Stimulated activated CD8-positive, alpha-beta memory T cell treated with anti-CD3 and anti-CD28 coated beads, Interleukin-15, amount 100 ng/mL, for 48 hours (primary cell): Measurements from ENCODE around the gene ELOA2.
"Not testable (repeated sequence)": the region's sequence is repeated elsewhere in the genome, so short reads cannot be mapped to it uniquely, and the experiment has no call there.

Experiments
- DNase-seq, 2 donors: peaks; one replicate each; pipeline ENCODE4 v3.0.0-alpha.2; 2020; ENCODE audit warnings: low read depth in 2 of 2

ELOA2 gene

DNA sequence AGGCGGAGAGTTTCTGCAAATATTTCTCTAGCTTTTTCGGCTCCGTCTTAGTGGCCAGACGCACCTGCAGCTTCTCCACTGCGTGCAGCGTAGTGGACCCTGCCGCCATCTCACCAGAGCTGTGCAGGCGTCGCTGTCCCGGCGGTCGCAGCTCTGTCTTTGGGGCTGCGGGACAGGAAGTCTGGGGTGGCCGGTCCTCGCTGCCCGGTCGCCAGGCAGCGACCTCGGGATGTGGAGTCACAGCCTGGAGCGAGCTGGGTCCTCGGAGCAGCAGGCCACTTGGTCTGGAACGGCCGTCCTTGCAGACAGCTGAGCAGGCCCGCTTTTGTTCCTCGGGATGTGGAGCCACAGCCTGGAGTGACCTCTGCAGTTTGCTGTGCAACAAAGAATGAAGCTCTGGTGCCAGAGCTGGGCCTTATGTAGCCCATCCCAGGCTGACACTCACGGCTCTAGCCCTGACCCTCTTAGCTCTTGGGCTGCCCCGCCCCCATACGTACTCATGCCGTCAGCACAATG is at the start of gene ELOA2:
Gene ELOA2, minus strand, starts transcription at position 466 of the 516 bp plus-strand sequence. Its CDS starts 357 bp downstream, at position 109.
- no peak for DNase-seq

GRCh38 chr18:47081578-47081977 is 46.2 kb upstream of the ELOA2 start:
- DNase-seq, result no peak

DNA sequence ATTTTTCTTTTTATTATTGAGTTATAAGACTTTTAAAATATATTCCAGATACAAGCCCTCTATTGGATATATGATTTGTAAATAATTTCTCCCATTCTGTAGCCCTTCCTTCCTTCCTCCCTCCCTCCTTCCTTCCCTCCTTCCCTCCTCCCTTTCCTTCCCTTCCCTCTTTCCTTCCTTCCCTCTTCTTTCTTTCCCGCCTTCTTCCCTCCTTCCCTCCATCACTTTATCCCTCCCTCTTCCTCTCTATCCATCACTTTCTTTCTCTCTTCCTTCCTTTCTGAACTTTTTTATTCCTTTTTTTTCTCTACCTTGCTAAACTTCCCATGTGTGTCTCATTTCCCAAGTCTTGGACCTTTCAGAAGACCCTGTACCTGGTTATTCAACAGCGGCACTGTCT is 45.5 kb upstream of the ELOA2 start:
- no peak for DNase-seq

GRCh38 chr18:47077111-47077510 is 41.7 kb upstream of the ELOA2 start:
- DNase-seq, result no peak

GRCh38 chr18:47075098-47075883 is 39.9 kb upstream of the ELOA2 start:
- DNase-seq, result no peak

DNA sequence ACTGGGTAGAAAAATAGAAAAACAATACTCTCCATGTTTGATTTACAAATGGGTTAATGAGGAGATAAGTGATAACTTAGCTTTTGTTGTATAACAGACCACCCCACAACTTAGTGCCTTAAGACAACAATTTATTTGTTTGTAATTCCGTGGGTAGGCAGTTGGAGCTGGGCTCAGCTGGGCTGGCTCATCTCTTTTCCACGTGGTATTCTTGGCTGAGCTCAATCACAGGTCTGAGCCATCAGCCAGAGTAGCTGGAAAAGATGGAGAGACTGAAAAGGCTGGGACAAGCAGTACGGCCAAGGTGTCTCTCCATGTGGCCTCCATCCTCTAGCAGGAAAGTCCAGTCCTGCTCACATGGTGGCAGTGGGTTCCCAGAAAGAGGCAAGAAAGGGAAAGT is 32.2 kb upstream of the ELOA2 start:
- DNase-seq, result no peak

- DNase-seq, result no peak
Observed at GRCh38 chr18:47063096-47063495, 27.7 kb upstream of the ELOA2 start.

- no peak for DNase-seq
Observed at GRCh38 chr18:47062471-47062870, 27.1 kb upstream of the ELOA2 start.

- DNase-seq, result no peak
Observed at GRCh38 chr18:47054369-47054768, 18.9 kb upstream of the ELOA2 start.

DNA sequence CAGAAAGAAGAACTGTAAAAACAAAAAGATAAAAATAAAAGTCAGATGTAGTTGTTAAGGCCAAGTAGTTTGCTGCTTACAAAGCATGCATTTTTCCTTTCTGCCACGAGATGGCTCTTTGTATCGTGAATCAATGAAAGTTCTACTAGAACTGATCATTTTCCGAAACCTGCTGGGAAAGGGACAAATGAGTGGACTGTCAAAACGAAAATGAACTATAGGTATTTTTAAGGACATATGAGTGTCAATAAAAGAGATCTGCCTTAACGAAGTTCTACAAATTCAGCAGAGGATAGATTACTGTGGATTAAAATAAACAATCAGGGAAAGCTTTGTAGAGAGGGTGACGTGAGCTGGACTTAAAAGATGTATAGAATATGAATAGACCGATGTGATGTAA is 15.0 kb upstream of the ELOA2 start:
- no peak for DNase-seq

DNA sequence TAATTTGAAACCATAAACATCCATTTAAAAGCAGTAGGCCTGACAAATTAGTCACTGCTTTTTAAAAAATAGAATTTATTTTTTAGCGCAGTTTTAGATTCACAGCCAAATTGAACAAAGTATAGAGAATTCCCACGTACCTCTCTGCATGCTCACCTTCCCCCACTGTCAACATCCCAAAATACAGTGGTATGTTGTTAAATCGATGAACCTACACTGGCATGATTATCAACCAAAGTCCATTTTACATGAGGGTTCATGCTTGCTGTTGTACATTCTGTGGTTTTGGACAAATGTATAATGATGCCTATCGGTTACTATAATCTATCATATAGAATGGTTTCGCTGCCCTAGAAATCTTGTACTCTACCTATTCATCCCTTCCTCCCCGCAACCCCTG is 5.6 kb upstream of the ELOA2 start:
- DNase-seq, result no peak

GRCh38 chr18:47036927-47037578 is 1.6 kb upstream of the ELOA2 start:
- no peak for DNase-seq

DNA sequence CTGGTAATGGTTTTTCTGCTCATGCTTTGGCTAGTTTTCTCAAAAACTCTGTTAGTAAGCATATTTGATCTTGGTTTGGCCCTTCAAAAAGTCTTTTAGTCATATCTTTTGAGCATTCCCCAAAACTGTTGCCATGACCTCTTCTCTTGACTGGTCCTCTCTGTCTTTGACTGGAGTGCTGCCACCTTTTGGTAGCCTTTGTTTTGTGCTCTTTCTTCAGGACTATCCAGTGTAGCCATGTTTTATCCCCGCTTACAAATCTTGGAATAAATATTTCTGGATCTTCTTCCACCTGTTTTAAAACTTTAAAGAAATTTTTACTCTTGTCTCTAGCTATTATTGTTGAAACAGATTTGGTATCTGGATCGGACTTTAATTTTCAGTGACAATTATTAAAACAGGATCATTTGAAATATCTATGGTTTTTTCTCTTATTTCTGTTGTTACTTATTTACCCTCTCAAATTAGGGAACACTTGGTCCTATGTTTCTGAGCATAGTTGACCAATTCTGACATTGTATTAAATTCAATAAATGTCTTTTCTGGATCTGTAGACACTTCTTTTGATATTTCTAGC is 965 bp upstream of the ELOA2 start:
- DNase-seq, result no peak

GRCh38 chr18:47034591-47034990 is 830 bp downstream of the ELOA2 start:
- DNase-seq, result not testable (repeated sequence)

- no peak for DNase-seq
Observed at GRCh38 chr18:47032945-47033344, 2.5 kb downstream of the ELOA2 start.

DNA sequence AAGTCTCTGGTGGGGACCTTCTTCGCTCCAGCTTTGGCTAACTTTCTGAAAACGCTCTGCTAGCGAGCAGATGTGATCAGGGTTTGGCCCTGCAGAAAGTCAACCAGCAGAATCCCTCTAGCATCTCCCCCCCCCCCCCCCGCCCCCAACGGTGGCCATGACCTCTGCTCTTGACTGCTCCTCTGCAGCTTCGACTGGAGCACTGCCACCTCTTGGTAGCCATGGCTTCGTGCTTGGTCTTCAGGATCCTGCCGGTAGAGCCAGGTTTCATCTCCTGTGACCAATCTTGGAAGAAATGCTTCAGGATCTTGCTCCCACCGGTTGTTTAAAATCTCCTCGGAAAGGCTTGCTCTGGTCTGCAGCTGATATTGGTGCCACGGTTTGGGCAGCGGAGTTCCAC is 4.5 kb downstream of the ELOA2 start:
- DNase-seq, result not testable (repeated sequence)

GRCh38 chr18:47029684-47030353 is 5.6 kb downstream of the ELOA2 start:
- DNase-seq, result not testable (repeated sequence)

DNA sequence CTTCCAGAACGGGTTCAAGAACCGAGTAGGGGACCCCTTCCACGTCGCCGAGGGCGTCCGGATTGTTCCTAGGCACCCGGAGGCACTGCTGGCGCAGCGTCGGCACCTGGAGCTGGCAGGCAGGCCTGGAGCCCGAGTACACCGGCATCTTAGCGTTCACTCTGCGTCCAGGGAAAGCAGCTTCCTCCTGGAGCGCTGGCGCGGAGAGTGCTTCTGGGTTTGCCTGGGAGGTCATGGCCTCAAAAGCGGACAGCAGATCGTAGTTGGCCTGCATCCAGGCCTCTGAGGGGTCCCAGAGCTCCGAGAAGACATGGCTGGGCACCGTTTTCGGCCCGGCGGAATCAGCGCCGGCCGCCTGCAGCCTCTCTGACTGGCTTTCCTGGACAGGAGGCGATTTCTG is 6.7 kb downstream of the ELOA2 start:
- DNase-seq, result not testable (repeated sequence)

DNA sequence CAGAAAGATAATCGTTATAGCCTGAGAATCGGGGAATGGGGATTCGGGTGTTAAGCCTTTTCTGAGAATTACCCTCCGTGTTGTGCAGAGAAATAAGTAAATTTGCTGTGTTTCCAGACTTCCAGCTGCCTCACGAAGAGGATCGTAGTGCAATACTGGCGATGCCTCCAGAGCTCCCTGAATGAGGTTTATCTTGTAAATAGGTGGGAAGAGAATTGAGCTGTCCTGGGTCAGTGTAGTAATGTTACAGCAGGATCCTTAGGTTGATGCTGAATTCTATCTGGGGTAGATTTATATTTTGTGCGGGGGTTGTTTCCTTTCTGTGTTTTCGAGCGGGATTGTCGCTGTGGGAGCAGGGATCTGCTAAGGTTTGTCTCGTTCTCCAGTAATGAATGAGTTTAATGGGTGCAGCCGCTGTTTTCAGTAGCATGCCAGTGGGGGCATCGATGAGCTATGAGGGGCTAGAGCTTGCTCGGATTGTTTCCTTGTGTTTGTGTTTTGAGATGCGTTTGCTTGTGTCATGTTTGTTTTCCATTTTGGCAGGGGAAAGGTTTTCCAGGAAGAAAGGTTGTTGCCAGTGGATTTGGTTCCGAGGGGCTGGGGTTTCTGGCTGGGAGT is 9.8 kb downstream of the ELOA2 start:
- not testable (repeated sequence) for DNase-seq

GRCh38 chr18:47023769-47024465 is 11.5 kb downstream of the ELOA2 start:
- DNase-seq, result not testable (repeated sequence)

DNA sequence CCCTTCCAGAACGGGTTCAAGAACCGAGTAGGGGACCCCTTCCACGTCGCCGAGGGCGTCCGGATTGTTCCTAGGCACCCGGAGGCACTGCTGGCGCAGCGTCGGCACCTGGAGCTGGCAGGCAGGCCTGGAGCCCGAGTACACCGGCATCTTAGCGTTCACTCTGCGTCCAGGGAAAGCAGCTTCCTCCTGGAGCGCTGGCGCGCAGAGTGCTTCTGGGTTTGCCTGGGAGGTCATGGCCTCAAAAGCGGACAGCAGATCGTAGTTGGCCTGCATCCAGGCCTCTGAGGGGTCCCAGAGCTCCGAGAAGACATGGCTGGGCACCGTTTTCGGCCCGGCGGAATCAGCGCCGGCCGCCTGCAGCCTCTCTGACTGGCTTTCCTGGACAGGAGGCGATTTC is 12.6 kb downstream of the ELOA2 start:
- not testable (repeated sequence) for DNase-seq
